H9 (cell line): Measurements from ENCODE around the gene POLN. TPM values are rescaled to one million over a fixed set of nuclear protein-coding genes. Genes with fewer than 3 reads are reported as not detected.

ENCODE experiments used
- DNase-seq: peaks from one replicate; pipeline ENCODE4 v3.0.0-alpha.2; 2017
- H2AFZ ChIP-seq: one replicate; pipeline ENCODE4 v1.6.1; 2013; ENCODE audit warnings: mild to moderate bottlenecking, low read length, control low read depth, moderate library complexity
- H2AK5ac ChIP-seq: 2 replicates; pipeline ENCODE4 v1.6.1; 2013; ENCODE audit warnings: low read length, control low read depth, mixed read lengths; ENCODE audit not compliant: insufficient read length
- H2BK120ac ChIP-seq: one replicate; pipeline ENCODE4 v1.6.1; 2013; ENCODE audit warnings: low read depth, mild to moderate bottlenecking, low read length, control low read depth, inconsistent platforms; ENCODE audit not compliant: poor library complexity, severe bottlenecking
- H2BK12ac ChIP-seq: 2 replicates; pipeline ENCODE4 v1.6.1; 2013; ENCODE audit warnings: low read length, control low read depth, mixed read lengths, low read depth; ENCODE audit not compliant: insufficient read length
- H2BK15ac ChIP-seq: 2 replicates; pipeline ENCODE4 v1.6.1; 2013; ENCODE audit warnings: low read depth, low read length, control low read depth
- H2BK20ac ChIP-seq: one replicate; pipeline ENCODE4 v1.6.1; 2013; ENCODE audit warnings: low read depth, mild to moderate bottlenecking, low read length, control low read depth, inconsistent platforms; ENCODE audit not compliant: poor library complexity, severe bottlenecking
- H2BK5ac ChIP-seq: 2 replicates; pipeline ENCODE4 v1.6.1; 2013; ENCODE audit warnings: low read length, control low read depth, mixed read lengths; ENCODE audit not compliant: insufficient read length
- H3K14ac ChIP-seq: 2 replicates; pipeline ENCODE4 v1.6.1; 2013; ENCODE audit warnings: low read length, control low read depth; ENCODE audit not compliant: insufficient read depth
- H3K18ac ChIP-seq: 2 replicates; pipeline ENCODE4 v1.6.1; 2013; ENCODE audit warnings: low read depth, mild to moderate bottlenecking, mixed read lengths, low read length, control low read depth; ENCODE audit not compliant: insufficient read length
- H3K23ac ChIP-seq: 2 replicates; pipeline ENCODE4 v1.6.1; 2013; ENCODE audit warnings: low read length, control low read depth, mixed read lengths, low read depth; ENCODE audit not compliant: insufficient read length
- H3K23me2 ChIP-seq: 2 replicates; pipeline ENCODE4 v1.6.1; 2013; ENCODE audit warnings: low read depth, mild to moderate bottlenecking, mixed read lengths, low read length, control low read depth; ENCODE audit not compliant: insufficient read length, poor library complexity, severe bottlenecking
- H3K27ac ChIP-seq: 2 replicates; pipeline ENCODE4 v1.5.1; 2013; ENCODE audit warnings: low read length, control low read depth, mixed read lengths, low read depth; ENCODE audit not compliant: insufficient read length
- H3K27me3 ChIP-seq: 2 replicates; pipeline ENCODE4 v1.6.1; 2013; ENCODE audit warnings: low read length, control low read depth, inconsistent platforms; ENCODE audit not compliant: insufficient read depth
- H3K4ac ChIP-seq: 2 replicates; pipeline ENCODE4 v1.6.1; 2013; ENCODE audit warnings: low read depth, mild to moderate bottlenecking, control low read depth, inconsistent platforms, low read length, moderate library complexity
- H3K4me1 ChIP-seq: 2 replicates; pipeline ENCODE4 v1.6.1; 2013; ENCODE audit warnings: low read length, control low read depth, inconsistent platforms; ENCODE audit not compliant: insufficient read depth
- H3K4me2 ChIP-seq: 2 replicates; pipeline ENCODE4 v1.6.1; 2013; ENCODE audit warnings: low read length, control low read depth, mixed read lengths; ENCODE audit not compliant: insufficient read length, insufficient read depth
- H3K56ac ChIP-seq: 2 replicates; pipeline ENCODE4 v1.6.1; 2013; ENCODE audit warnings: low read depth, mild to moderate bottlenecking, mixed read lengths, low read length, control low read depth; ENCODE audit not compliant: insufficient read length
- H3K79me1 ChIP-seq: 2 replicates; pipeline ENCODE4 v1.6.1; 2013; ENCODE audit warnings: low read depth, mild to moderate bottlenecking, moderate library complexity, low read length, control low read depth, inconsistent platforms; ENCODE audit not compliant: insufficient read depth, poor library complexity, severe bottlenecking
- H3K79me2 ChIP-seq: 2 replicates; pipeline ENCODE4 v1.6.1; 2013; ENCODE audit warnings: low read length, control low read depth, inconsistent platforms; ENCODE audit not compliant: insufficient read depth
- H3K9ac ChIP-seq: 2 replicates; pipeline ENCODE4 v1.6.1; 2013; ENCODE audit warnings: low read length, control low read depth, mixed read lengths; ENCODE audit not compliant: insufficient read length; ENCODE audit errors: extremely low read depth
- H3K9me3 ChIP-seq: one replicate; pipeline ENCODE4 v1.6.1; 2013; ENCODE audit warnings: low read depth, low read length, inconsistent platforms; ENCODE audit not compliant: control insufficient read depth
- H3T11ph ChIP-seq: one replicate; pipeline ENCODE4 v1.6.1; 2013; ENCODE audit warnings: mild to moderate bottlenecking, low read length, control low read depth, inconsistent platforms
- H4K20me1 ChIP-seq: one replicate; pipeline ENCODE4 v1.6.1; 2013; ENCODE audit not compliant: control insufficient read depth, insufficient read length, insufficient read depth
- H4K5ac ChIP-seq: 2 replicates; pipeline ENCODE4 v1.6.1; 2013; ENCODE audit warnings: low read depth, mild to moderate bottlenecking, mixed read lengths, low read length, control low read depth; ENCODE audit not compliant: insufficient read length
- H4K8ac ChIP-seq: replicated peaks from 2 replicates; pipeline ENCODE4 v1.6.1; 2013; ENCODE audit warnings: low read length, control low read depth, mixed read lengths, low read depth; ENCODE audit not compliant: insufficient read length
- H4K91ac ChIP-seq: 2 replicates; pipeline ENCODE4 v1.6.1; 2013; ENCODE audit warnings: low read depth, mild to moderate bottlenecking, moderate library complexity, mixed read lengths, low read length, control low read depth; ENCODE audit not compliant: insufficient read length
- H3K27ac Mint-ChIP-seq, 3 experiments: 2 replicates in 2 of 3; 3 replicates in 1 of 3; pipeline ENCODE4 v1.8.0; 2020 to 2021; ENCODE audit warnings: mixed read lengths in 3 of 3, mild to moderate bottlenecking in 1 of 3, moderate library complexity in 1 of 3
- H3K27me3 Mint-ChIP-seq: 2 replicates; pipeline ENCODE4 v1.8.0; 2021; ENCODE audit warnings: low read depth, mild to moderate bottlenecking, moderate library complexity, mixed read lengths
- H3K36me3 Mint-ChIP-seq, 3 experiments: 2 replicates in 2 of 3; 3 replicates in 1 of 3; pipeline ENCODE4 v1.8.0; 2020 to 2021; ENCODE audit warnings: low read depth in 3 of 3, mixed read lengths in 3 of 3; ENCODE audit not compliant: insufficient read depth in 1 of 3
- H3K4me1 Mint-ChIP-seq, 2 experiments: 2 replicates each; pipeline ENCODE4 v1.8.0; 2020; ENCODE audit warnings: mixed read lengths in 2 of 2
- H3K4me3 Mint-ChIP-seq, 2 experiments: 2 replicates in 1 of 2; 3 replicates in 1 of 2; pipeline ENCODE4 v1.8.0; 2020 to 2021; ENCODE audit warnings: mild to moderate bottlenecking in 2 of 2, mixed read lengths in 2 of 2, moderate library complexity in 1 of 2
- H3K9me3 Mint-ChIP-seq, 2 experiments: 2 replicates in 1 of 2; 3 replicates in 1 of 2; pipeline ENCODE4 v1.8.0; 2020; ENCODE audit warnings: mild to moderate bottlenecking in 2 of 2, mixed read lengths in 2 of 2, moderate library complexity in 1 of 2
- WGBS: extraction: QIAGEN DNeasy Blood & Tissue Kit; methylation state at CpG from one replicate; pipeline ENCODE4 v1.1.7; 2013; ENCODE audit warnings: missing lambda C conversion rate, low lambda C conversion rate, mixed read lengths; ENCODE audit not compliant: insufficient read length; ENCODE audit errors: extremely low coverage; 5-methylcytosine and 5-hydroxymethylcytosine counted together
- total RNA-seq: library from RNA; stranded (reverse); gene quantifications from 2 replicates; pipeline ENCODE4 v1.2.1, GENCODE V29; 2021
- TF ChIP-seq, protein P1 (sequence below): fragments of 200-600 bp; sonication (generic); conservative IDR thresholded peaks from 3 replicates; pipeline ENCODE4 v1.8.0; 2021; ENCODE audit warnings: antibody characterized with exemption, mild to moderate bottlenecking

Gene POLN
- total RNA-seq, 1 experiment from 2014 or later, result 0.74 TPM

DNA sequence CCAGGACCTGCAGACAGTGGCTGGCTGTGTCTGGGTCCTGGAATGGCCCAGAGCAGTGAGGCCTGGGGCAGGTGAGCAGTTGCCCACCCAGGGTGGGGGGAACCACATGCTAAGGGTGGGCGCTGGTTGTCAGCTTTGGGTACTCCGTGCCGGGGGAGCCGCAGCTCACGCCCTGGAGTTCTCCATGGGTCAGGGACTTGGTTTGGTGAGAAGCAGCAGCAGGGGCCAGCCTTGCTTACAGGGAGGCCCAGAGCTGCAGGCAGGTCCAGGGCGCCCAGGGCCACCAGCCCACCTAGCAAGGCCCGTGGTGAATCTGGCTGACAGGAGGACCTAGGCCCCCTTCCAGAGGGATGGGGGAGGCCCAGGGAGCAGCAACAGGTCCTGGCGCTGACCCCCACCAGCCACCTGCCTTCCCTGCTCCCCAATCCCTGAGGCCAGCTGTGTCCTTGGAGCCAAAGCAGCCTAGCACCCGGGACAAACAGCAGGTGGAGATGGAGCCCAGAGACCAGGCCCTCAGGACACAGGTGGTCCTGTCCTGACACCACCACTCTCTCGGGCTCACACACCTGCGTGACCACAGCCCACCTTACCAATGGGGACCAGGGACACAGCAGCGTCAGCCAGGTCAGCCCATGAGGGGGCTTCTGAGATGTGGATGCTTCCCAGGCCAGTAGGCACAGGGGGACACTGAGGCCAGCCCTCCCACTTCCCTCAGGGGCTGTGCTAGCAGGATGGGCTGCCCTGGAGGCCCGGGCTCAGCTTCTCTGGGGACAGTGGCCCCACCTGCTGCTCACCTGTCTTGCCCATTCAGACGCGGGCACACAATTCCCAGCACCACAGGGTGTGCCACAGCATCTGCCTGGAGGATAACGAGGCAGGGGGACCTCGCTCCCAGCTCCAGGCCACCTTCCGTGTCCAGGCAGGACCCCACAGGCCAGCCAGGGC lies 16.4 kb upstream of the POLN start:
- Histone ChIP-seq H3K23me2 (peaks cover 9% of the 10 kb centered on the region), H4K8ac (no peak overlapping the region), H3K56ac (no peak overlapping the region), H3K4me1 (peaks cover under 1% of the 10 kb centered on the region; the same call in 1 of the 2 replicates), H3K14ac (no peak overlapping the region), H3K4me2 (no peak overlapping the region), H2BK20ac (no peak overlapping the region), H2BK12ac (no peak overlapping the region), H2BK120ac (no peak overlapping the region), H4K91ac (no peak overlapping the region), H3T11ph (no peak overlapping the region), H3K27ac (no peak overlapping the region), H3K79me2 (no peaks in the 10 kb centered on the region), H2AK5ac (no peak overlapping the region), H3K23ac (no peak overlapping the region), H4K20me1 (peaks cover 2% of the 10 kb centered on the region), H3K18ac (no peak overlapping the region), H3K27me3 (no peaks in the 10 kb centered on the region), H3K4ac (no peak overlapping the region), H2AFZ (no peak overlapping the region), H2BK5ac (no peak overlapping the region), H3K9ac (no peak overlapping the region), H2BK15ac (no peak overlapping the region), H3K79me1 (no peaks in the 10 kb centered on the region), H4K5ac (no peak overlapping the region), H3K9me3 (no peaks in the 10 kb centered on the region)
- Mint-ChIP-seq H3K9me3 (no peaks in the 10 kb centered on the region), H3K27me3 (no peaks in the 10 kb centered on the region), H3K27ac (no peak overlapping the region; a peak in 1 of 7 replicates), H3K4me1 (peaks cover 2 to 3% of the 10 kb centered on the region in 2 experiments), H3K36me3 (peaks cover 5 to 18% (median 12%) of the 10 kb centered on the region in 3 experiments; a peak in 4 of 7 replicates), H3K4me3 (no peak overlapping the region)
- no peak for DNase-seq
- WGBS, result no CpG with 5 or more reads among the region's 18 CpGs
- TF ChIP-seq, protein P1, sequence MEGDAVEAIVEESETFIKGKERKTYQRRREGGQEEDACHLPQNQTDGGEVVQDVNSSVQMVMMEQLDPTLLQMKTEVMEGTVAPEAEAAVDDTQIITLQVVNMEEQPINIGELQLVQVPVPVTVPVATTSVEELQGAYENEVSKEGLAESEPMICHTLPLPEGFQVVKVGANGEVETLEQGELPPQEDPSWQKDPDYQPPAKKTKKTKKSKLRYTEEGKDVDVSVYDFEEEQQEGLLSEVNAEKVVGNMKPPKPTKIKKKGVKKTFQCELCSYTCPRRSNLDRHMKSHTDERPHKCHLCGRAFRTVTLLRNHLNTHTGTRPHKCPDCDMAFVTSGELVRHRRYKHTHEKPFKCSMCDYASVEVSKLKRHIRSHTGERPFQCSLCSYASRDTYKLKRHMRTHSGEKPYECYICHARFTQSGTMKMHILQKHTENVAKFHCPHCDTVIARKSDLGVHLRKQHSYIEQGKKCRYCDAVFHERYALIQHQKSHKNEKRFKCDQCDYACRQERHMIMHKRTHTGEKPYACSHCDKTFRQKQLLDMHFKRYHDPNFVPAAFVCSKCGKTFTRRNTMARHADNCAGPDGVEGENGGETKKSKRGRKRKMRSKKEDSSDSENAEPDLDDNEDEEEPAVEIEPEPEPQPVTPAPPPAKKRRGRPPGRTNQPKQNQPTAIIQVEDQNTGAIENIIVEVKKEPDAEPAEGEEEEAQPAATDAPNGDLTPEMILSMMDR, result no peak
